Cardiac fibroblast (primary cell): ENCODE measurements around the gene CORO2B.

Source experiments
- DNase-seq, 2 donors: peaks; one replicate each; pipeline versions ENCODE4 v3.0.0 to v3.0.0-alpha.2; 2010; ENCODE audit warnings: low read depth in 2 of 2
- H3K4me3 ChIP-seq, 2 donors: replicated peaks in 1 of 2; 1 replicate in 1 of 2; 2 replicates in 1 of 2; pipeline ENCODE4 v1.5.1; 2011; ENCODE audit warnings: low read depth in 2 of 2, low read length in 2 of 2, mild to moderate bottlenecking in 2 of 2, moderate library complexity in 1 of 2
- TF ChIP-seq, protein P1 (sequence below): IDR thresholded peaks from one replicate; pipeline ENCODE4 v1.5.1; 2011; ENCODE audit warnings: low read depth, mild to moderate bottlenecking, low read length, inconsistent platforms

CORO2B gene

DNA sequence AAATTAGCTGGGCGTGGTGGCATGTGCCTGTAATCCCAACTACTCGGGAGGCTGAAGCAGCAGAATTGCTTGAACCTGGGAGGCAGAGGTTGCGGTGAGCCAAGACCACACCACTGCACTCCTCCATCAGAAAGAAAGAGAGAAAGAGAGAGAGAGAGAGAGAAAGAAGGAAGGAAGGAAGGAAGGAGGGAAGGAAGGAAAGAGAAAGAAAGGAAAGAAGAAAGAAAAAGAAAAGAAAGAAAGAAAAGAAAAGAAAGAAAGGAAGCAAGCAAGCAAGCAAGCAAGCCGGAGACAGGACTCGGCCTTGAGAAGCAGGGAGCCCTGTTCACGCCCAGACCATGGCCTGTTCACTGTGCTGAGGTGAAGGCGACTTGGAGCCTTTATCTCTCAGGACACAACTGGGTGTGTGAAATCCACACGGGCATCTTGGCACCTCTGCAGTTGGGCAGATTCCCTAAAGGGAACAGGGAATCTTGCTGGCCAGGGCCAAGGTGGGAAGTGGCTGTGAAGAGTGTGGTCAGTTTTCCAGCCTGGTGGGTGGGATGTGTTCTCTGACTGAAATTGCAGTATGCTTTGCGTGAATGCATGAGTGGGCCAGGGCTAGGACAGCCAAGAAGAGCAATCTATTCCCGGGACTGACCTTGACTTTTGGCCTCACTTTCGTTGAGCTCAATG is 90.3 kb downstream of the CORO2B start:
- H3K4me3 ChIP-seq = no peak overlapping the region
- TF ChIP-seq, protein P1, sequence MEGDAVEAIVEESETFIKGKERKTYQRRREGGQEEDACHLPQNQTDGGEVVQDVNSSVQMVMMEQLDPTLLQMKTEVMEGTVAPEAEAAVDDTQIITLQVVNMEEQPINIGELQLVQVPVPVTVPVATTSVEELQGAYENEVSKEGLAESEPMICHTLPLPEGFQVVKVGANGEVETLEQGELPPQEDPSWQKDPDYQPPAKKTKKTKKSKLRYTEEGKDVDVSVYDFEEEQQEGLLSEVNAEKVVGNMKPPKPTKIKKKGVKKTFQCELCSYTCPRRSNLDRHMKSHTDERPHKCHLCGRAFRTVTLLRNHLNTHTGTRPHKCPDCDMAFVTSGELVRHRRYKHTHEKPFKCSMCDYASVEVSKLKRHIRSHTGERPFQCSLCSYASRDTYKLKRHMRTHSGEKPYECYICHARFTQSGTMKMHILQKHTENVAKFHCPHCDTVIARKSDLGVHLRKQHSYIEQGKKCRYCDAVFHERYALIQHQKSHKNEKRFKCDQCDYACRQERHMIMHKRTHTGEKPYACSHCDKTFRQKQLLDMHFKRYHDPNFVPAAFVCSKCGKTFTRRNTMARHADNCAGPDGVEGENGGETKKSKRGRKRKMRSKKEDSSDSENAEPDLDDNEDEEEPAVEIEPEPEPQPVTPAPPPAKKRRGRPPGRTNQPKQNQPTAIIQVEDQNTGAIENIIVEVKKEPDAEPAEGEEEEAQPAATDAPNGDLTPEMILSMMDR = no peak
- DNase-seq = no peak

DNA sequence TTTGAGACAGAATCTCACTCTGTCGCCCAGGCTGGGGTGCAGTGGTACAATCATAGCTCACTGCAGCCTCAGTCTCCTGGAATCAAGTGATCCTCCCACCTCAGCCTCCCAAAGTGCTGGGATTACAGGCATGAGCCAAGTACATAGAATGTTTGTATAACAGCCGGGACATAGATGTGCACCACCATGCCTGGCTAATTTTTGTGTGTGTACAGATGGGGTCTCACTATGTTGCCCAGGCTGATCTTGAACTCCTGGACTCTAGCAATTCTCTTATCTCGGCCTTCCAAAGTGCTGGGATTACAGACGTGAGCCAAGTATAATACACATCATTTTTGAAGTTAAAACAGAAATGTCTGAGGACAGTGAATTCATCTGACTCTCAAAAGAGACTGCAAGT is 93.5 kb downstream of the CORO2B start:
- no peak for DNase-seq
- TF ChIP-seq, protein P1 = no peak
- H3K4me3 ChIP-seq = no peak overlapping the region

DNA sequence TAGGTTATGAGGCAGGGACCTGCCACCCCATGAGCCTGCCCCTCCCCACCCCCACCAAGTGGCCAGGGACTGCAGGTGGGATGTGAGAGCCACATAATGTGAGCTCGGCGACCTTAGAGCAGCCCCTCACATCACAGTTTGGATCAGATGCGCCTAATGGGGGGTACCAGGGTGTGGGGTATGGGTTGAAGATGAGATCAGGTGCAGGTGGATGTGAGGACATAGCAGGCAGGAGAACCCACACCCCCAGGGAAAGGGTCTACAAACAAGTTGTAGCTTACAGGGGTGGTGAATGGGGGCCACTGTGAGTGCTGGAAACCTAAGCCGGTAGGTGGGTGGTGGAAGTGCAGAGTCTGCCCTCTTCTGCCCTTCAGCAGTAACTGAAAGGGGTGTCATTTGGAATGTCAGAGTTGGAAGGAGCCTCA is 94.0 kb downstream of the CORO2B start:
- no peak overlapping the region for H3K4me3 ChIP-seq
- peak; percentile 23 to 33 for DNase-seq
- TF ChIP-seq, protein P1 = peak; percentile 45

DNA sequence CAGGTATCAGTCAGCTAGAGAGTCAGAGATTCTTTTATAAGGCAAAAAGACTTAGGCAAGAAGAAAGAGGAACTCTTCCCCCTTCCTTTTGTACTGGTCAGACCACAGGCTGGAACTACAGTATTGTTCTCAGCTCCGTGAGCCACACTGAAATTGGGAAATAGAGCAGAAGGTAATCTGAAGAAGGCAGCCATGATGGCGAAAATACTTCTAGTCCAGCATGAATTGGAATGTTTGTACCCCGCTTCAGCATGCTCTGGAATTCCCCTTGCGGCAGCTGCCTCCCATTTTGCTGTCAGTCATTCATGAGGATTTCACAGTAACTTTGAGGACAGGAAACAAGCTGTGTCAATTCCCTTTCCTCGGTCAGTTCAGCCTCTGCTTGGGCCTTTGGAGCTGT is 96.2 kb downstream of the CORO2B start:
- TF ChIP-seq, protein P1 = no peak
- DNase-seq = peak in 1 of 2 donors; percentile 43
- no peak overlapping the region for H3K4me3 ChIP-seq

DNA sequence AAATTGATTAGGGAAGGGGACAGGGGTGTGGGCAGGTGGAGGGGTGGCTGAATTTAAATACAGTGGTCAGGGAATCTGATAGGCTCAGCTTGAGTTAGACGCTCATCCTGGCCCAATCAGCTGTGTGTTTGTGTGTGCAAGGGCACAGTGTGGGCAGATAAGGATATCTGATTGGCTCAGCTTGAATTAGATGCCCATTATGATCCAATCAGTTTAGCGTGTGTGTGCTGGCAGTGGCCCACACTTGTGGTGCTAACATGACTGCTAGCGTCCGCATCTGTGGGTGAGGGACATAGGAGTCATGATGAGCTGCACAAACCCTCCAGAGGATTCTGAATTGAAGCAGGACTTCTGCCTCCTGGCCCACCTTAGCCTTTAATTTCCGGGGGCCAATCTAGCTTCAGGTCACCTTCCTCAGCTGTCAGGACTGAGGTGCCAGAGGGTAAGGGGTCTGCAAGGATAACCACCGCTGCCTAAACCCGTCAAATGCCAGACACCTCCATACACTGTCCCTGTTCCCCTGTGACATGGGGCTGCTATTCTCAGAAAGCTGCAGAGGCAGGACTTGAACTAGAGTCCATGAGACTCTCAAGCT is 97.3 kb downstream of the CORO2B start:
- TF ChIP-seq, protein P1 = no peak
- no peak overlapping the region for H3K4me3 ChIP-seq

DNA sequence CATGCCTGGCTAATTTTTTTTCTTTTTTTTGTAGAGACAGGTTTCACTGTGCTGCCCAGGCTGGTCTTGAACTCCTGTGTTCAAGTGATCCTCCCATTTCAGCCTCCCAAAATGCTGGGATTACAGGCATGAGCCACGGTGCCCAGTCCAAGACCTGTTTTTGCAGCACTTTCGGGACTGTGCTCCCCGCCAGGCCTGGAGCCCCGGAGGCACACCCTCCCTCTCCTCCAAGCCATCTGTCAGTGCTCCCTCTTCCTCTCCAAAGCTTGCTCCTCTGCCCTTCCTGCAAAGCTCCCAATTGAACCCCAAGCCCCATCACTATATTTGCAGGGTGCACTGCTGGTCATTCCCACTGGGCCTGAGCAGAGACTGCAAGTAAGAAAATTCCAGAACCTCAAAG is 98.1 kb downstream of the CORO2B start:
- TF ChIP-seq, protein P1 = no peak
- no peak overlapping the region for H3K4me3 ChIP-seq
- DNase-seq = no peak

More for the DNA sequence above, 97.3 kb downstream of the CORO2B start:
- DNase-seq = no peak
